T-helper 1 cell treated with Interleukin-12 subunit alpha and Interleukin-12 subunit beta and Interleukin-4 antibody, amounts not matched to agents 30 μg/mL and 1 μg/mL, for 36 hours (primary cell): ENCODE measurements around the gene FARP1.

ENCODE experiments used
- H3K27ac Mint-ChIP-seq: one replicate; pipeline ENCODE4 v1.8.0; 2021; ENCODE audit warnings: mild to moderate bottlenecking, mixed read lengths
- H3K27me3 Mint-ChIP-seq: one replicate; pipeline ENCODE4 v1.8.0; 2021; ENCODE audit warnings: low read depth, mixed read lengths
- H3K36me3 Mint-ChIP-seq: one replicate; pipeline ENCODE4 v1.8.0; 2021; ENCODE audit warnings: low read depth, mixed read lengths
- H3K4me1 Mint-ChIP-seq: one replicate; pipeline ENCODE4 v1.8.0; 2021; ENCODE audit warnings: low read depth, mixed read lengths
- H3K4me3 Mint-ChIP-seq: one replicate; pipeline ENCODE4 v1.8.0; 2021; ENCODE audit warnings: mild to moderate bottlenecking, moderate library complexity, mixed read lengths
- H3K9me3 Mint-ChIP-seq: one replicate; pipeline ENCODE4 v1.8.0; 2021; ENCODE audit warnings: mixed read lengths

Gene FARP1, protein sequence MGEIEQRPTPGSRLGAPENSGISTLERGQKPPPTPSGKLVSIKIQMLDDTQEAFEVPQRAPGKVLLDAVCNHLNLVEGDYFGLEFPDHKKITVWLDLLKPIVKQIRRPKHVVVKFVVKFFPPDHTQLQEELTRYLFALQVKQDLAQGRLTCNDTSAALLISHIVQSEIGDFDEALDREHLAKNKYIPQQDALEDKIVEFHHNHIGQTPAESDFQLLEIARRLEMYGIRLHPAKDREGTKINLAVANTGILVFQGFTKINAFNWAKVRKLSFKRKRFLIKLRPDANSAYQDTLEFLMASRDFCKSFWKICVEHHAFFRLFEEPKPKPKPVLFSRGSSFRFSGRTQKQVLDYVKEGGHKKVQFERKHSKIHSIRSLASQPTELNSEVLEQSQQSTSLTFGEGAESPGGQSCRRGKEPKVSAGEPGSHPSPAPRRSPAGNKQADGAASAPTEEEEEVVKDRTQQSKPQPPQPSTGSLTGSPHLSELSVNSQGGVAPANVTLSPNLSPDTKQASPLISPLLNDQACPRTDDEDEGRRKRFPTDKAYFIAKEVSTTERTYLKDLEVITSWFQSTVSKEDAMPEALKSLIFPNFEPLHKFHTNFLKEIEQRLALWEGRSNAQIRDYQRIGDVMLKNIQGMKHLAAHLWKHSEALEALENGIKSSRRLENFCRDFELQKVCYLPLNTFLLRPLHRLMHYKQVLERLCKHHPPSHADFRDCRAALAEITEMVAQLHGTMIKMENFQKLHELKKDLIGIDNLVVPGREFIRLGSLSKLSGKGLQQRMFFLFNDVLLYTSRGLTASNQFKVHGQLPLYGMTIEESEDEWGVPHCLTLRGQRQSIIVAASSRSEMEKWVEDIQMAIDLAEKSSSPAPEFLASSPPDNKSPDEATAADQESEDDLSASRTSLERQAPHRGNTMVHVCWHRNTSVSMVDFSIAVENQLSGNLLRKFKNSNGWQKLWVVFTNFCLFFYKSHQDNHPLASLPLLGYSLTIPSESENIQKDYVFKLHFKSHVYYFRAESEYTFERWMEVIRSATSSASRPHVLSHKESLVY

DNA sequence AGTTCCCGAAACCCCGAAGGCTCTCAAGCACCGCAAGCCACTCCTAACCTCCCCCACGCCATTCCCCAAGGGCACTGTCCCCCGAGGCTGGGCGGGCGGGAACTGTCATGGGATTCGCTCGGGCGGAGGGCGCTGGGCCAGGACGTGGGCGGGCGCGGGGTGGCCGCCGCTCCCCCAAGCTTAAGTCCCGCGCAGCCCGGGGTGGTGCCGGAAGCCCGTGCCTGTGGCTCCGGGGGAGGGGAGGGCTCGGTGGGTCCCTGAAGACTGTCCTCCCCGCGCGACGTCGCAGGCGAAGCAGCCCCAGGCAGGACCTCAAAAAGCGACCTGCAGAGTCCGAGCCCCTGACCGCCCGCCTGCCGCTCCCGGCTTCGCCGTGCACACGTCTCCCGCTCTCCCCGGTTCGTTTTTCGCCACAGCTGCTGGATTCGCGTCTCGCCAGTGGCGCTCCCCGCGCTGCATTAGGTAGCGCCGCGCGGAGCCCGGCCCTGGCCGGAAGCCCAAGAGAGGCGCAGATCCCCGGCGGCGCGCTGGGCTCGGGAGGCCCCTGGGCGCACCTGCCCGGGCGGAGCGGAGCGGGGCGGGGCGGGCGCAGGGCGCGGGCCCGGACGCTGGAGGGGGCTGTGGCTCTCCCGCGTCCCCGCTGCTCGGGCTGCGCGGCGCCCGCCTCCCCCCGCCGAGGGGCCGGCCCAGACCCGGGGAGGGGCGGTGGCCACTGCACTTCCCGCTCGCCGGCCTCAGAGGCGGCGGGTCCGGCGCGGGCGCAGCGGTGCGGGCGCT lies at the start of gene FARP1:
TSS of gene FARP1 (plus strand) at position 715 of the 777 bp plus-strand sequence. CDS start 70,149 bp downstream, outside the sequence.
- peaks cover 78% of the 10 kb centered on the region for H3K27me3 Mint-ChIP-seq
- H3K4me3 Mint-ChIP-seq: peak within 1 kb of the TSS; percentile 77
- H3K36me3 Mint-ChIP-seq: no peaks in the 10 kb centered on the region
- H3K27ac Mint-ChIP-seq: no peak within 1 kb of the TSS
- H3K9me3 Mint-ChIP-seq: no peaks in the 10 kb centered on the region
- peaks cover 9% of the 10 kb centered on the region for H3K4me1 Mint-ChIP-seq

GRCh38 chr13:98094678-98095266 lies 48.1 kb upstream of the FARP1 start:
- H3K36me3 Mint-ChIP-seq: no peaks in the 10 kb centered on the region
- H3K4me1 Mint-ChIP-seq: no peaks in the 10 kb centered on the region
- peaks cover 3% of the 10 kb centered on the region for H3K27me3 Mint-ChIP-seq
- no peak overlapping the region for H3K27ac Mint-ChIP-seq
- no peaks in the 10 kb centered on the region for H3K9me3 Mint-ChIP-seq
- no peak overlapping the region for H3K4me3 Mint-ChIP-seq

- no peaks in the 10 kb centered on the region for H3K36me3 Mint-ChIP-seq
- no peaks in the 10 kb centered on the region for H3K4me1 Mint-ChIP-seq
- H3K27ac Mint-ChIP-seq: no peak overlapping the region
- peaks cover 3% of the 10 kb centered on the region for H3K27me3 Mint-ChIP-seq
- H3K4me3 Mint-ChIP-seq: no peak overlapping the region
- no peaks in the 10 kb centered on the region for H3K9me3 Mint-ChIP-seq
These were observed 46.8 kb upstream of the FARP1 start for GRCh38 chr13:98096059-98096458.

DNA sequence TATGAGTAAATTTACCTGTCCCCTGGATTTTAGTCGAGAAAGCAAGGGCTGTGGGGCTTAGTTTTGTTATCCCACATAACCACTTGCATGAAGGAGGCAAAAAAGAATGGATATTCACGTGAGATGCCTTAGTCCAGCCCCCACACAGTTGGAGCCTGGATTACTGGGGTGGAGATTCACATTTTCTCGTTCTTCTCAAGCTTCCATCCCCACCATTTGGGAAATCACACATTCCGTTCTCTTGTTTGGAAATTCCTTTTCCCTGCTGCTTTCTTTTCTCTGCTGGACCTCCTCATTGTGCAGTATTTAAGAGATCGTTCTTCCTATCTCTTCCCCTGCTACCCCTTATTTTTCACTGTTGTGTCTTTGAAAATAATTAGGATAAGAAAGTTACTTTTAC lies 45.1 kb upstream of the FARP1 start:
- Mint-ChIP-seq H3K4me3 (no peak overlapping the region), H3K4me1 (no peaks in the 10 kb centered on the region), H3K27ac (no peak overlapping the region), H3K9me3 (no peaks in the 10 kb centered on the region), H3K36me3 (no peaks in the 10 kb centered on the region), H3K27me3 (peaks cover 3% of the 10 kb centered on the region)

- Mint-ChIP-seq H3K27ac (no peak overlapping the region), H3K9me3 (no peaks in the 10 kb centered on the region), H3K4me1 (no peaks in the 10 kb centered on the region), H3K27me3 (peaks cover 3% of the 10 kb centered on the region), H3K36me3 (no peaks in the 10 kb centered on the region), H3K4me3 (no peak overlapping the region)
These were observed 44.4 kb upstream of the FARP1 start for GRCh38 chr13:98098516-98098915.

DNA sequence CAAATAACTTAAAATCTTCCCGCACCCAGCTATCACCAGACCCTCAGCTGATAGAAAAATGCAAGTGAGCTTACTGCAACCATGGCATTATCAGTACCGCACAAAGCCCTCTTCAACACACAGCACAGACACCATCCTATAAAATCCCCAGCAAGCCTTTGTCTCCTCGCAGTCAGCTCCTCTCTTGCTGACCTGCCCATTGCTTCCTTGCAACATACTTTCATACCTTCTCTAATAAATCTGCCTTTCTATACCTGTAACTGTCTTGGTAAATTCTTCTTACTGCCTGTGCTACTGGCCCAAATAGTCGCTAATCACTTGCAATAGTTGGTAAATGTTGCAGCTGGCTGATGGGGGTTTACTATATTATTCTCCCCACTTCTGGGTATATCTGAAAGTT lies 43.3 kb upstream of the FARP1 start:
- no peak overlapping the region for H3K27ac Mint-ChIP-seq
- H3K27me3 Mint-ChIP-seq: peaks cover 3% of the 10 kb centered on the region
- H3K4me3 Mint-ChIP-seq: no peak overlapping the region
- H3K36me3 Mint-ChIP-seq: no peaks in the 10 kb centered on the region
- no peaks in the 10 kb centered on the region for H3K9me3 Mint-ChIP-seq
- no peaks in the 10 kb centered on the region for H3K4me1 Mint-ChIP-seq

GRCh38 chr13:98100481-98100880 lies 42.4 kb upstream of the FARP1 start:
- H3K4me1 Mint-ChIP-seq: no peaks in the 10 kb centered on the region
- H3K36me3 Mint-ChIP-seq: no peaks in the 10 kb centered on the region
- H3K27me3 Mint-ChIP-seq: peaks cover 3% of the 10 kb centered on the region
- H3K4me3 Mint-ChIP-seq: no peak overlapping the region
- H3K27ac Mint-ChIP-seq: no peak overlapping the region
- no peaks in the 10 kb centered on the region for H3K9me3 Mint-ChIP-seq

DNA sequence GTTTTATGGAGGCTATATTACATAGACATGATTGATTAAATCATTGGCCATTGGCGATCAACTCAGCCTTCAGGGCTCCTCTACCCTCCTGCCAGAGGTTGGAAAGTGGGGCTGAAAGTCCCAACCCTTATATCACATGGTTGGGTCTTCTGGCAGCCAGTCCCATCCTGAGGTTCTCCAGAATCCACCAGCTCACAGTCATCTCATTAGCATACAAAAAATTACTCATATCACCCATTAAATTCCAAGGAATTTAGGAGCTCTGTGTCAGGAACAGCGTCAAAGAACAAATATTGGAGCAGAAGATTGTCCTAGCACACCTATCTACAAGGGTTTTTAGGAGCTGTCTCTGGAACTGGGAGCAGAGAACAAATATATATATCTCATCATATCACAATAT lies 39.4 kb upstream of the FARP1 start:
- H3K27me3 Mint-ChIP-seq: no peaks in the 10 kb centered on the region
- no peak overlapping the region for H3K27ac Mint-ChIP-seq
- H3K4me1 Mint-ChIP-seq: no peaks in the 10 kb centered on the region
- H3K4me3 Mint-ChIP-seq: no peak overlapping the region
- H3K36me3 Mint-ChIP-seq: no peaks in the 10 kb centered on the region
- no peaks in the 10 kb centered on the region for H3K9me3 Mint-ChIP-seq

- Mint-ChIP-seq H3K27ac (no peak overlapping the region), H3K4me1 (no peaks in the 10 kb centered on the region), H3K36me3 (no peaks in the 10 kb centered on the region), H3K27me3 (no peaks in the 10 kb centered on the region), H3K9me3 (no peaks in the 10 kb centered on the region), H3K4me3 (no peak overlapping the region)
These were observed 38.7 kb upstream of the FARP1 start for GRCh38 chr13:98103942-98104880.

- Mint-ChIP-seq H3K36me3 (no peaks in the 10 kb centered on the region), H3K9me3 (no peaks in the 10 kb centered on the region), H3K27ac (no peak overlapping the region), H3K4me3 (no peak overlapping the region), H3K4me1 (no peaks in the 10 kb centered on the region), H3K27me3 (no peaks in the 10 kb centered on the region)
These were observed 37.0 kb upstream of the FARP1 start for GRCh38 chr13:98105929-98106336.

- H3K4me1 Mint-ChIP-seq: no peaks in the 10 kb centered on the region
- H3K9me3 Mint-ChIP-seq: no peaks in the 10 kb centered on the region
- H3K27me3 Mint-ChIP-seq: no peaks in the 10 kb centered on the region
- no peak overlapping the region for H3K27ac Mint-ChIP-seq
- H3K36me3 Mint-ChIP-seq: no peaks in the 10 kb centered on the region
- no peak overlapping the region for H3K4me3 Mint-ChIP-seq
These were observed 34.6 kb upstream of the FARP1 start for GRCh38 chr13:98108341-98108740.

DNA sequence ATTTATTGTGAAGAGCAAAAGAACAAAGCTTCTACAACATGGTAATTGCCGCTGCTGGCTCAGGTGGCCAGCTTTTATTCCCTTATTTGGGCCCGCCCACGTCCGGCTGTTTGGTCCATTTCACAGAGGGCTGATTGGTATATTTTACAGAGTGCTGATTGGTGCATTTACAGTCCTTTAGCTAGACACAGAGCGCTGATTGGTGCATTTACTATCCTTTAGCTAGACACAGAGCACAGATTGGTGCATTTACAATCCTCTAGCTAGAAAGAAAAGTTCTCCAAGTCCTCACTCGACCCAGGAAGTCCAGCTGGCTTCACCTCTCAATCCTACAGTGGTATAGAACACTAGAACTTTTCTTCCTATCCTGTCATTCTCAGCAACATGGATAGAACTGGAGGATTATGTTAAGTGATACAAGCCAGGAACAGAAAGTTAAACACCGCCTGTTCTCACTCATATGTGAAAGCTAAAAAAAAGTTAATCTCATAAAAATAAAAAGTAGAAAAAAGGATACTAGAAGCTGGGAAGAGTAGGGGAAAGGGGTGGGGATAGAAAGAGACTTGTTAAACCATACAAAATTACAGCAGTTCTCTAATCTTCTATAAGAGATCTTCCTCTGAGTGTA lies 33.6 kb upstream of the FARP1 start:
- no peaks in the 10 kb centered on the region for H3K9me3 Mint-ChIP-seq

GRCh38 chr13:98110749-98111148 lies 32.1 kb upstream of the FARP1 start:
- Mint-ChIP-seq H3K27me3 (no peaks in the 10 kb centered on the region), H3K27ac (no peak overlapping the region), H3K4me1 (no peaks in the 10 kb centered on the region), H3K4me3 (no peak overlapping the region), H3K36me3 (no peaks in the 10 kb centered on the region), H3K9me3 (no peaks in the 10 kb centered on the region)

More for the DNA sequence above, 33.6 kb upstream of the FARP1 start:
- Mint-ChIP-seq H3K4me1 (no peaks in the 10 kb centered on the region), H3K27me3 (no peaks in the 10 kb centered on the region), H3K27ac (no peak overlapping the region), H3K36me3 (no peaks in the 10 kb centered on the region), H3K4me3 (no peak overlapping the region)
